Measurements from ENCODE around the gene SPTSSA.
"Not testable (repeated sequence)": the region's sequence is repeated elsewhere in the genome, so short reads cannot be mapped to it uniquely, and the experiment has no call there.

Gene SPTSSA

GRCh38 chr14:34462132-34462893 is at the start of gene SPTSSA:
TSS of gene SPTSSA (minus strand) at chr14:34462240. CDS start at chr14:34462207, 33 bp downstream.
- no peaks in the 10 kb centered on the region for H3K9me3 Mint-ChIP-seq

GRCh38 chr14:34507884-34508283 is 45.8 kb upstream of the SPTSSA start:
- no peaks in the 10 kb centered on the region for H3K27me3 Mint-ChIP-seq
- H3K36me3 Mint-ChIP-seq (ENCODE audit: low read depth), result no peaks in the 10 kb centered on the region
- H3K4me3 Mint-ChIP-seq, result no peak overlapping the region
- H3K9me3 Mint-ChIP-seq, result no peaks in the 10 kb centered on the region
- H3K4me1 Mint-ChIP-seq (ENCODE audit: low read depth), result no peaks in the 10 kb centered on the region
- no peak overlapping the region for H3K27ac Mint-ChIP-seq
- DNase-seq, result no peak

More at GRCh38 chr14:34462132-34462893, at the start of gene SPTSSA:
- H3K27ac Mint-ChIP-seq, result peak within 1 kb of the TSS; percentile 94
- peaks cover 20% of the 10 kb centered on the region for H3K4me1 Mint-ChIP-seq (ENCODE audit: low read depth)
- no peaks in the 10 kb centered on the region for H3K27me3 Mint-ChIP-seq
- peaks cover 11% of the 10 kb centered on the region for H3K36me3 Mint-ChIP-seq (ENCODE audit: low read depth)
- peak; percentile 93 for DNase-seq
- peak within 1 kb of the TSS; percentile 92 for H3K4me3 Mint-ChIP-seq

- no peak overlapping the region for H3K27ac Mint-ChIP-seq
- H3K36me3 Mint-ChIP-seq (ENCODE audit: low read depth), result no peaks in the 10 kb centered on the region
- H3K4me3 Mint-ChIP-seq, result no peak overlapping the region
- H3K9me3 Mint-ChIP-seq, result no peaks in the 10 kb centered on the region
- no peaks in the 10 kb centered on the region for H3K4me1 Mint-ChIP-seq (ENCODE audit: low read depth)
- no peaks in the 10 kb centered on the region for H3K27me3 Mint-ChIP-seq
- no peak for DNase-seq
These were observed 45.4 kb upstream of the SPTSSA start for GRCh38 chr14:34507459-34507858.

- not testable (repeated sequence) for H3K4me1 Mint-ChIP-seq (ENCODE audit: low read depth); H3K27ac Mint-ChIP-seq; H3K27me3 Mint-ChIP-seq; H3K9me3 Mint-ChIP-seq; H3K4me3 Mint-ChIP-seq; H3K36me3 Mint-ChIP-seq (ENCODE audit: low read depth); DNase-seq
These were observed 43.1 kb upstream of the SPTSSA start for GRCh38 chr14:34505124-34505491.

- H3K27ac Mint-ChIP-seq; H3K27me3 Mint-ChIP-seq; H3K9me3 Mint-ChIP-seq; H3K4me3 Mint-ChIP-seq; H3K4me1 Mint-ChIP-seq (ENCODE audit: low read depth); DNase-seq; H3K36me3 Mint-ChIP-seq (ENCODE audit: low read depth): not testable (repeated sequence)
These were observed 42.0 kb upstream of the SPTSSA start for GRCh38 chr14:34504027-34504426.

- Mint-ChIP-seq H3K9me3 (no peaks in the 10 kb centered on the region), H3K27ac (no peak overlapping the region), H3K27me3 (no peaks in the 10 kb centered on the region), H3K4me3 (no peak overlapping the region), H3K4me1 (ENCODE audit: low read depth) (no peaks in the 10 kb centered on the region), H3K36me3 (ENCODE audit: low read depth) (no peaks in the 10 kb centered on the region)
- no peak for DNase-seq
These were observed 40.6 kb upstream of the SPTSSA start for GRCh38 chr14:34502545-34503225.

- no peaks in the 10 kb centered on the region for H3K36me3 Mint-ChIP-seq (ENCODE audit: low read depth)
- H3K4me3 Mint-ChIP-seq, result no peak overlapping the region
- no peaks in the 10 kb centered on the region for H3K4me1 Mint-ChIP-seq (ENCODE audit: low read depth)
- H3K27ac Mint-ChIP-seq, result no peak overlapping the region
- no peaks in the 10 kb centered on the region for H3K27me3 Mint-ChIP-seq
- H3K9me3 Mint-ChIP-seq, result no peaks in the 10 kb centered on the region
- DNase-seq, result no peak
These were observed 40.0 kb upstream of the SPTSSA start for GRCh38 chr14:34502001-34502400.

GRCh38 chr14:34501004-34501580 is 39.1 kb upstream of the SPTSSA start:
- H3K4me3 Mint-ChIP-seq, result no peak overlapping the region
- no peaks in the 10 kb centered on the region for H3K36me3 Mint-ChIP-seq (ENCODE audit: low read depth)
- no peaks in the 10 kb centered on the region for H3K27me3 Mint-ChIP-seq
- H3K9me3 Mint-ChIP-seq, result no peaks in the 10 kb centered on the region
- H3K4me1 Mint-ChIP-seq (ENCODE audit: low read depth), result no peaks in the 10 kb centered on the region
- DNase-seq, result no peak
- no peak overlapping the region for H3K27ac Mint-ChIP-seq

GRCh38 chr14:34498684-34499412 is 36.8 kb upstream of the SPTSSA start:
- Mint-ChIP-seq H3K27ac (no peak overlapping the region), H3K9me3 (no peaks in the 10 kb centered on the region), H3K4me3 (no peak overlapping the region), H3K27me3 (no peaks in the 10 kb centered on the region), H3K4me1 (ENCODE audit: low read depth) (no peaks in the 10 kb centered on the region), H3K36me3 (ENCODE audit: low read depth) (no peaks in the 10 kb centered on the region)
- DNase-seq, result no peak

- Mint-ChIP-seq H3K4me1 (ENCODE audit: low read depth) (no peaks in the 10 kb centered on the region), H3K9me3 (no peaks in the 10 kb centered on the region), H3K27me3 (no peaks in the 10 kb centered on the region), H3K36me3 (ENCODE audit: low read depth) (no peaks in the 10 kb centered on the region), H3K27ac (no peak overlapping the region), H3K4me3 (no peak overlapping the region)
- DNase-seq, result no peak
These were observed 34.9 kb upstream of the SPTSSA start for GRCh38 chr14:34496679-34497513.

- Mint-ChIP-seq H3K27me3 (no peaks in the 10 kb centered on the region), H3K36me3 (ENCODE audit: low read depth) (no peaks in the 10 kb centered on the region), H3K4me1 (ENCODE audit: low read depth) (no peaks in the 10 kb centered on the region), H3K4me3 (no peak overlapping the region), H3K9me3 (no peaks in the 10 kb centered on the region), H3K27ac (no peak overlapping the region)
- DNase-seq, result no peak
These were observed 34.1 kb upstream of the SPTSSA start for GRCh38 chr14:34496007-34496678.

GRCh38 chr14:34489324-34489723 is 27.3 kb upstream of the SPTSSA start:
- H3K36me3 Mint-ChIP-seq (ENCODE audit: low read depth), result no peaks in the 10 kb centered on the region
- H3K4me1 Mint-ChIP-seq (ENCODE audit: low read depth), result no peaks in the 10 kb centered on the region
- no peaks in the 10 kb centered on the region for H3K9me3 Mint-ChIP-seq
- no peaks in the 10 kb centered on the region for H3K27me3 Mint-ChIP-seq
- no peak overlapping the region for H3K4me3 Mint-ChIP-seq
- H3K27ac Mint-ChIP-seq, result no peak overlapping the region
- no peak for DNase-seq

- Mint-ChIP-seq H3K27ac (no peak overlapping the region), H3K36me3 (ENCODE audit: low read depth) (no peaks in the 10 kb centered on the region), H3K4me3 (no peak overlapping the region), H3K27me3 (no peaks in the 10 kb centered on the region), H3K4me1 (ENCODE audit: low read depth) (no peaks in the 10 kb centered on the region), H3K9me3 (no peaks in the 10 kb centered on the region)
- DNase-seq, result no peak
These were observed 26.5 kb upstream of the SPTSSA start for GRCh38 chr14:34488528-34488927.
